Gastrocnemius medialis (tissue), 4 donors: ENCODE results near the gene TMEM150C.

Experiments
- POLR2A ChIP-seq, 2 donors: fragments of 450-650 bp; IDR thresholded peaks; one replicate each; pipeline ENCODE4 v1.6.1; 2017; ENCODE audit warnings: antibody characterized with exemption in 2 of 2, mild to moderate bottlenecking in 2 of 2, moderate library complexity in 2 of 2
- TF ChIP-seq, protein P1 (sequence below), 5 experiments: fragments of 450-650 bp in 3 of 5; fragments of 200-600 bp in 2 of 5; sonication (generic) in 2 of 5; IDR thresholded peaks in 4 of 5; conservative IDR thresholded peaks in 1 of 5; 1 replicate in 4 of 5; 2 replicates in 1 of 5; pipeline ENCODE4 v1.5.1; 2016 to 2019; ENCODE audit warnings: antibody characterized with exemption in 5 of 5, mild to moderate bottlenecking in 3 of 5, moderate library complexity in 3 of 5

DNA sequence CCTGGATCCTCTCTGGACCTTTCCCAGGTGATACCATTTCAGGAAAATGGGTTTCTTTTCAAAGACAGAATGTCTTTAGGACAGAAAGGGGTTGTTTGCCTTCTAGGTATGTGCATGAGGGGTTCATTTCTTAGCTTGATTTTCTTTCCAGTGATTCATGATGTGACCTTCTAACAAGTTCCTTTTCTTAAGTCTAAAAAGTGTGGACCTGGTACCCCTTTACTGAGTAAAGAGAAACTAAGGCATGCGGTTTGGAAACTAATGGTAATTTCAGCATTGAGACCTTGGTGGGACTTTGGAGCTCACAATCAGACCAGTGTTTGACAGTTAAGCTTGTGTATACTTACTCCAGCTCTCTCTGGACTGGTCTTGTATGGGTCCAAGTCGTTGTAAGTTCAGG, 122.7 kb downstream of the TMEM150C start:
- TF ChIP-seq POLR2A (IDR thresholded peaks at IDR 0.05), result no peak
- TF ChIP-seq, protein P1, sequence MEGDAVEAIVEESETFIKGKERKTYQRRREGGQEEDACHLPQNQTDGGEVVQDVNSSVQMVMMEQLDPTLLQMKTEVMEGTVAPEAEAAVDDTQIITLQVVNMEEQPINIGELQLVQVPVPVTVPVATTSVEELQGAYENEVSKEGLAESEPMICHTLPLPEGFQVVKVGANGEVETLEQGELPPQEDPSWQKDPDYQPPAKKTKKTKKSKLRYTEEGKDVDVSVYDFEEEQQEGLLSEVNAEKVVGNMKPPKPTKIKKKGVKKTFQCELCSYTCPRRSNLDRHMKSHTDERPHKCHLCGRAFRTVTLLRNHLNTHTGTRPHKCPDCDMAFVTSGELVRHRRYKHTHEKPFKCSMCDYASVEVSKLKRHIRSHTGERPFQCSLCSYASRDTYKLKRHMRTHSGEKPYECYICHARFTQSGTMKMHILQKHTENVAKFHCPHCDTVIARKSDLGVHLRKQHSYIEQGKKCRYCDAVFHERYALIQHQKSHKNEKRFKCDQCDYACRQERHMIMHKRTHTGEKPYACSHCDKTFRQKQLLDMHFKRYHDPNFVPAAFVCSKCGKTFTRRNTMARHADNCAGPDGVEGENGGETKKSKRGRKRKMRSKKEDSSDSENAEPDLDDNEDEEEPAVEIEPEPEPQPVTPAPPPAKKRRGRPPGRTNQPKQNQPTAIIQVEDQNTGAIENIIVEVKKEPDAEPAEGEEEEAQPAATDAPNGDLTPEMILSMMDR (IDR thresholded peaks at IDR 0.05 in 4 of 5, conservative IDR thresholded peaks at IDR 0.05 in 1 of 5), result no peak
